Measurements from ENCODE around the gene STAT3. TPM values are rescaled to one million over a fixed set of nuclear protein-coding genes. Genes with fewer than 3 reads are reported as not detected.
"Not testable (repeated sequence)": the region's sequence is repeated elsewhere in the genome, so short reads cannot be mapped to it uniquely, and the experiment has no call there.

STAT3 gene
- total RNA-seq, 4 donors from 2014 or later = 115 to 298 (median 171) TPM

GRCh38 chr17:42365136-42365535, 23.1 kb downstream of the STAT3 start:
- Histone ChIP-seq H3K27ac (peak overlapping the region in 1 of 2 donors; percentile 5), H3K36me3 (no peaks in the 10 kb centered on the region), H3K4me1 (peaks cover 0 to 5% of the 10 kb centered on the region in 2 donors), H3K27me3 (no peaks in the 10 kb centered on the region), H3K9me3 (no peaks in the 10 kb centered on the region), H3K4me3 (no peak overlapping the region)
- TF ChIP-seq POLR2A (IDR thresholded peaks at IDR 0.05) = no peak
- no peak for TF ChIP-seq CTCF (IDR thresholded peaks at IDR 0.05)
- no peak for DNase-seq
- intact Hi-C loops (cut with DNase I; ENCODE audit: low total_unique reads) = no loop called here

GRCh38 chr17:42363767-42364585, 24.3 kb downstream of the STAT3 start:
- Histone ChIP-seq H3K4me3 (no peak overlapping the region), H3K4me1 (peaks cover 0 to 5% of the 10 kb centered on the region in 2 donors), H3K9me3 (no peaks in the 10 kb centered on the region), H3K27me3 (no peaks in the 10 kb centered on the region), H3K36me3 (no peaks in the 10 kb centered on the region), H3K27ac (peak overlapping the region in 1 of 2 donors; percentile 26)
- TF ChIP-seq CTCF (IDR thresholded peaks at IDR 0.05) = no peak
- no peak for TF ChIP-seq POLR2A (IDR thresholded peaks at IDR 0.05)
- DNase-seq = no peak
- intact Hi-C loops (cut with DNase I; ENCODE audit: low total_unique reads) = no loop called here

- no peak overlapping the region for H3K4me3 ChIP-seq
- DNase-seq = no peak
- TF ChIP-seq POLR2A (IDR thresholded peaks at IDR 0.05) (no peak), CTCF (IDR thresholded peaks at IDR 0.05) (no peak)
- peaks cover 0 to 4% of the 10 kb centered on the region in 2 donors for H3K4me1 ChIP-seq
- H3K27me3 ChIP-seq = no peaks in the 10 kb centered on the region
- no peaks in the 10 kb centered on the region for H3K36me3 ChIP-seq
- intact Hi-C loops (cut with DNase I; ENCODE audit: low total_unique reads) = no loop called here
- no peak overlapping the region for H3K27ac ChIP-seq
- no peaks in the 10 kb centered on the region for H3K9me3 ChIP-seq
Measured at GRCh38 chr17:42363231-42363630, 25.0 kb downstream of the STAT3 start.

GRCh38 chr17:42362245-42362961, 25.8 kb downstream of the STAT3 start:
- DNase-seq = no peak
- H3K4me1 ChIP-seq = no peaks in the 10 kb centered on the region
- intact Hi-C loops (cut with DNase I; ENCODE audit: low total_unique reads) = no loop called here
- no peak overlapping the region for H3K4me3 ChIP-seq
- no peaks in the 10 kb centered on the region for H3K36me3 ChIP-seq
- TF ChIP-seq POLR2A (IDR thresholded peaks at IDR 0.05) = no peak
- no peaks in the 10 kb centered on the region for H3K9me3 ChIP-seq
- no peak overlapping the region for H3K27ac ChIP-seq
- H3K27me3 ChIP-seq = no peaks in the 10 kb centered on the region

GRCh38 chr17:42361781-42362186, 26.5 kb downstream of the STAT3 start:
- no peak overlapping the region for H3K27ac ChIP-seq
- intact Hi-C loops (cut with DNase I; ENCODE audit: low total_unique reads) = no loop called here
- no peaks in the 10 kb centered on the region for H3K27me3 ChIP-seq
- no peaks in the 10 kb centered on the region for H3K36me3 ChIP-seq
- no peak overlapping the region for H3K4me3 ChIP-seq
- H3K9me3 ChIP-seq = no peaks in the 10 kb centered on the region
- H3K4me1 ChIP-seq = no peaks in the 10 kb centered on the region
- TF ChIP-seq POLR2A (IDR thresholded peaks at IDR 0.05) (no peak), CTCF (IDR thresholded peaks at IDR 0.05) (no peak)
- DNase-seq = no peak

GRCh38 chr17:42360388-42360787, 27.9 kb downstream of the STAT3 start:
- H3K4me3 ChIP-seq; H3K27ac ChIP-seq; H3K27me3 ChIP-seq; intact Hi-C loops (cut with DNase I; ENCODE audit: low total_unique reads); H3K36me3 ChIP-seq; H3K9me3 ChIP-seq; H3K4me1 ChIP-seq: not testable (repeated sequence)
- DNase-seq = peak; percentile 32 to 45
